HCT116 (cell line): ENCODE measurements around the gene RPS2. TPM values are rescaled to one million over a fixed set of nuclear protein-coding genes. Genes with fewer than 3 reads are reported as not detected.

Experiments used
- ATAC-seq: fragments of 200-7000 bp; cut with Tn5 transposase; 2 replicates; pipeline ENCODE4 v1.9.1; 2020; ENCODE audit warnings: mild to moderate bottlenecking, moderate library complexity
- BruUV-seq: library from RNA; stranded (reverse); fragments of 400-500 nt; replicated peaks from 2 replicates; lab custom pipeline; 2021; lab: Mats Ljungman, UMichigan
- CTCF ChIA-PET: fragments of 300-600 bp; sonication (Branson Sonifier 250); formaldehyde crosslinking; loops from one replicate; lab custom pipeline; 2021; ENCODE audit warnings: antibody characterized with exemption; lab: Charles Lee
- POLR2A ChIA-PET: fragments of 300-600, 350-600 bp; sonication (Branson Sonifier 250); formaldehyde crosslinking; loops from one replicate; lab custom pipeline; 2021; ENCODE audit warnings: antibody characterized with exemption; lab: Charles Lee
- RAD21 ChIA-PET, 2 experiments: fragments of 300-600 bp; sonication (Branson Sonifier 250); formaldehyde crosslinking; loops; one replicate each; lab custom pipeline; 2023; ENCODE audit warnings: low total read pairs in 2 of 2; ENCODE audit not compliant: uncharacterized antibody in 2 of 2, unreplicated experiment in 2 of 2, low non-redundant PET in 1 of 2; lab: Charles Lee
- DNase-seq: peaks from one replicate; pipeline ENCODE4 v3.0.0-alpha.2; 2010; ENCODE audit warnings: low read depth, low spot score
- H2AFZ ChIP-seq: fragments of 200-600 bp; shearing (Covaris generic), sonication (generic); 2 replicates; pipeline ENCODE4 v1.6.1; 2017; ENCODE audit warnings: low read depth, mixed run types, mixed read lengths, antibody characterized with exemption, low read length; ENCODE audit not compliant: poor library complexity, severe bottlenecking
- H3K27ac ChIP-seq: 2 replicates; pipeline ENCODE4 v1.5.1; 2012; ENCODE audit warnings: low read depth, low read length
- H3K27me3 ChIP-seq: fragments of 200-600 bp; sonication (generic); 2 replicates; pipeline ENCODE4 v1.6.1; 2016; ENCODE audit warnings: mixed run types, low read length, mixed read lengths; ENCODE audit not compliant: insufficient read depth
- H3K36me3 ChIP-seq, 2 experiments: fragments of 200-500 bp in 1 of 2; fragments of 200-600 bp in 1 of 2; sonication (Bioruptor generic) in 1 of 2; sonication (generic) in 1 of 2; 2 replicates each; pipeline versions ENCODE4 v1.5.1 to v1.6.1; 2014 to 2016; ENCODE audit warnings: low read length in 2 of 2, inconsistent platforms in 1 of 2, mixed read lengths in 1 of 2, mixed run types in 1 of 2; ENCODE audit not compliant: insufficient read depth in 2 of 2, control insufficient read depth in 1 of 2
- H3K4me1 ChIP-seq, 2 experiments: fragments of 200-600 bp in 1 of 2; sonication (generic) in 1 of 2; 2 replicates each; pipeline versions ENCODE4 v1.5.1 to v1.6.1; 2012 to 2017; ENCODE audit warnings: low read length in 2 of 2, inconsistent platforms in 1 of 2, mild to moderate bottlenecking in 1 of 2, mixed read lengths in 1 of 2, mixed run types in 1 of 2, moderate library complexity in 1 of 2; ENCODE audit not compliant: insufficient read depth in 2 of 2, control insufficient read depth in 1 of 2
- H3K4me2 ChIP-seq: fragments of 200-600 bp; sonication (generic); 2 replicates; pipeline ENCODE4 v1.6.1; 2017; ENCODE audit warnings: mixed run types, low read length, mixed read lengths
- H3K4me3 ChIP-seq, 2 experiments: fragments of 200-600 bp in 1 of 2; sonication (generic) in 1 of 2; replicated peaks in 1 of 2; 2 replicates each; pipeline ENCODE4 v1.5.1; 2011 to 2016; ENCODE audit warnings: low read length in 2 of 2, control low read depth in 1 of 2, low read depth in 1 of 2, mild to moderate bottlenecking in 1 of 2, mixed read lengths in 1 of 2, mixed run types in 1 of 2
- H3K79me2 ChIP-seq: fragments of 200-600 bp; sonication (generic); 2 replicates; pipeline ENCODE4 v1.6.1; 2017; ENCODE audit warnings: mild to moderate bottlenecking, mixed run types, low read length, moderate library complexity, mixed read lengths; ENCODE audit not compliant: insufficient read depth
- H3K9ac ChIP-seq: fragments of 200-600 bp; sonication (generic); 2 replicates; pipeline ENCODE4 v1.6.1; 2016; ENCODE audit warnings: low read length, mixed read lengths
- H3K9me2 ChIP-seq: fragments of 200-600 bp; sonication (generic), shearing (Covaris generic); 2 replicates; pipeline ENCODE4 v1.6.1; 2017; ENCODE audit warnings: mixed run types, mild to moderate bottlenecking, moderate library complexity; ENCODE audit not compliant: insufficient read depth
- H3K9me3 ChIP-seq, 2 experiments: fragments of 200-500 bp in 1 of 2; fragments of 200-600 bp in 1 of 2; sonication (Bioruptor generic) in 1 of 2; sonication (generic) in 1 of 2; 2 replicates each; pipeline ENCODE4 v1.6.1; 2014 to 2017; ENCODE audit warnings: low read length in 2 of 2, mixed read lengths in 2 of 2, inconsistent platforms in 1 of 2, low read depth in 1 of 2, mild to moderate bottlenecking in 1 of 2, mixed run types in 1 of 2, moderate library complexity in 1 of 2; ENCODE audit not compliant: control insufficient read depth in 1 of 2, insufficient read depth in 1 of 2
- H4K20me1 ChIP-seq: fragments of 200-600 bp; sonication (generic), shearing (Covaris generic); 2 replicates; pipeline ENCODE4 v1.6.1; 2017; ENCODE audit warnings: mixed run types, mild to moderate bottlenecking, moderate library complexity; ENCODE audit not compliant: insufficient read depth
- ATF3 ChIP-seq: IDR thresholded peaks from 2 replicates; pipeline ENCODE4 v1.6.1; 2012
- CBX3 ChIP-seq: IDR thresholded peaks from 2 replicates; pipeline ENCODE4 v1.6.1; 2012; ENCODE audit warnings: low read depth
- CEBPB ChIP-seq: IDR thresholded peaks from 2 replicates; pipeline ENCODE4 v1.6.1; 2012; ENCODE audit warnings: low read depth
- JUND ChIP-seq: IDR thresholded peaks from 2 replicates; pipeline ENCODE4 v1.6.1; 2012
- POLR2A ChIP-seq: IDR thresholded peaks from 2 replicates; pipeline ENCODE4 v1.7.0; 2011; ENCODE audit warnings: borderline replicate concordance; ENCODE audit not compliant: insufficient read depth, insufficient read length; ENCODE audit errors: extremely low read depth
- POLR2AphosphoS5 ChIP-seq: IDR thresholded peaks from 2 replicates; pipeline ENCODE4 v1.6.1; 2011; ENCODE audit warnings: mild to moderate bottlenecking, low read depth, low read length, moderate library complexity
- RAD21 ChIP-seq: IDR thresholded peaks from 2 replicates; pipeline ENCODE4 v1.6.1; 2012; ENCODE audit warnings: low read depth, mild to moderate bottlenecking
- REST ChIP-seq: IDR thresholded peaks from 2 replicates; pipeline ENCODE4 v1.6.1; 2012; ENCODE audit warnings: low read depth
- SP1 ChIP-seq: IDR thresholded peaks from 2 replicates; pipeline ENCODE4 v1.6.1; 2012; ENCODE audit warnings: low read depth
- YY1 ChIP-seq: IDR thresholded peaks from 2 replicates; pipeline ENCODE4 v1.6.1; 2011; ENCODE audit warnings: low read length, low read depth, moderate library complexity, mild to moderate bottlenecking; ENCODE audit not compliant: insufficient replicate concordance; ENCODE audit errors: extremely low read depth
- ZFX ChIP-seq: fragments of 450-650 bp; IDR thresholded peaks from 2 replicates; pipeline ENCODE4 v1.6.1; 2017
- ZNF274 ChIP-seq: fragments of 200-500 bp; sonication (Bioruptor generic); IDR thresholded peaks from 2 replicates; pipeline ENCODE4 v1.6.1; 2014; ENCODE audit warnings: mild to moderate bottlenecking, low read depth, low read length, inconsistent platforms
- intact Hi-C: fragments of 100-400 bp; cut with micrococcal nuclease; formaldehyde crosslinking; loops from 2 replicates; pipeline ENCODE4 v1.10.0; 2022
- total RNA-seq: library from RNA; stranded (reverse); gene quantifications from one replicate; pipeline ENCODE4 v1.2.1, GENCODE V29; 2021; ENCODE audit not compliant: unreplicated experiment

The RPS2 gene
- total RNA-seq, 1 experiment from 2014 or later, result 6,265 TPM

DNA sequence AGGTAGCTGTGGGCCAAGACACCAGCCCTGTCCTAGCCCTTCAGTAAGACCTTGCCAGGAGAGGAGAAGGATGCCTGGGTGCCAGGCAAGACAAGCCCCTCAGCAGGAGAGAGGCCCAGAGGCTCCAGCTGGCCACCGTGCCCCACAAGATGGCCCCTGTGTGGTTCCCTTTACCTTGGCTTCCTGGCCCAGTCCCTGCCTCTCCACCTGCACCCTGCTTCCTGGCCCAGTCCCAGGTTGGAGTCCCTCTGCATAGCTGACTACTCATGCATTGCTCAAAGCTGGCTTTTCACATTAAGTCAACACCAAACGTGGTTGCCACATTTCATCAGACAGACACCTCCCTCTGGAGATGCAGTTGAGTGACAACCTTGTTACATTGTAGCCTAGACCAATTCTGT lies 29.1 kb upstream of the RPS2 start:
- BruUV-seq, result no TSS peak
- Histone ChIP-seq H3K9me2 (no peaks in the 10 kb centered on the region), H3K9ac (no peak overlapping the region), H2AFZ (no peak overlapping the region), H3K36me3 (peaks cover 2 to 15% of the 10 kb centered on the region in 2 experiments; a peak in 3 of 4 replicates), H3K9me3 (no peaks in the 10 kb centered on the region), H4K20me1 (no peaks in the 10 kb centered on the region), H3K27me3 (no peaks in the 10 kb centered on the region), H3K4me2 (no peak overlapping the region), H3K4me1 (peaks cover 11 to 34% of the 10 kb centered on the region in 2 experiments; a peak in 3 of 4 replicates), H3K27ac (0 out of 2 replicates have a peak overlapping the region, but pooled peaks have one; percentile 2), H3K79me2 (no peaks in the 10 kb centered on the region), H3K4me3 (no peak overlapping the region)
- CTCF ChIA-PET, result no interaction called here
- DNase-seq, result no peak
- TF ChIP-seq CEBPB (no peak), REST (no peak), POLR2A (no peak), SP1 (no peak), ATF3 (no peak), RAD21 (no peak), CBX3 (no peak), JUND (no peak), ZFX (no peak), POLR2AphosphoS5 (no peak), YY1 (no peak), ZNF274 (no peak)
- intact Hi-C loops, result no loop called here
- POLR2A ChIA-PET, result interaction anchor here (1.4 kb wide), 1 partner anchor 162 kb away, joined by 5 read pairs; the partner anchor contains the start of gene TRAF7
- no peak for ATAC-seq
- RAD21 ChIA-PET, result no interaction called here
